B cell (primary cell): ENCODE measurements around the gene BRI3BP. TPM values are rescaled to one million over a fixed set of nuclear protein-coding genes. Genes with fewer than 3 reads are reported as not detected.

Experiments used
- ATAC-seq: fragments of 200-7000 bp; cut with Tn5 transposase; one replicate; pipeline ENCODE4 v1.10.0; 2021; ENCODE audit warnings: low read depth, mild to moderate bottlenecking, moderate number of reproducible peaks, moderate library complexity
- CTCF ChIA-PET: fragments of 350-600 bp; sonication (Branson Sonifier 250); formaldehyde crosslinking; loops from one replicate; lab custom pipeline; 2021; ENCODE audit warnings: antibody characterized with exemption, inconsistent platforms; lab: Charles Lee
- POLR2A ChIA-PET: fragments of 350-600 bp; sonication (Branson Sonifier 250); formaldehyde crosslinking; loops from one replicate; lab custom pipeline; 2021; ENCODE audit warnings: antibody characterized with exemption; lab: Charles Lee
- DNase-seq: peaks from one replicate; pipeline ENCODE4 v3.0.0; 2013
- H2AFZ ChIP-seq: 2 replicates; pipeline ENCODE4 v1.6.1; 2012; ENCODE audit warnings: mild to moderate bottlenecking, low read depth, low read length; ENCODE audit not compliant: insufficient read depth, poor library complexity, severe bottlenecking
- H3K27ac ChIP-seq, 2 donors: 1 replicate in 1 of 2; 2 replicates in 1 of 2; pipeline ENCODE4 v1.5.1; 2012 to 2013; ENCODE audit warnings: low read length in 2 of 2, mild to moderate bottlenecking in 2 of 2, moderate library complexity in 1 of 2
- H3K27me3 ChIP-seq, 4 experiments: fragments of 200-600 bp in 1 of 4; sonication (generic) in 1 of 4; replicated peaks in 1 of 4; 1 replicate in 2 of 4; 2 replicates in 2 of 4; pipeline versions ENCODE4 v1.6.1 to v1.7.0; 2013 to 2016; ENCODE audit warnings: low read length in 3 of 4, mild to moderate bottlenecking in 2 of 4, mixed read lengths in 1 of 4, moderate library complexity in 1 of 4; ENCODE audit not compliant: insufficient read depth in 4 of 4, control insufficient read depth in 3 of 4; ENCODE audit errors: control extremely low read depth in 1 of 4
- H3K36me3 ChIP-seq, 2 experiments: replicated peaks in 1 of 2; 1 replicate in 1 of 2; 2 replicates in 1 of 2; pipeline versions ENCODE4 v1.6.1 to v1.7.1; 2013; ENCODE audit warnings: low read length in 1 of 2; ENCODE audit not compliant: insufficient read depth in 2 of 2, control insufficient read depth in 1 of 2; ENCODE audit errors: control extremely low read depth in 1 of 2, extremely low read depth in 1 of 2
- H3K4me1 ChIP-seq, 2 donors: fragments of 200-600 bp in 1 of 2; sonication (generic) in 1 of 2; 1 replicate in 1 of 2; 2 replicates in 1 of 2; pipeline versions ENCODE4 v1.5.1 to v1.6.1; 2013 to 2017; ENCODE audit warnings: low read length in 2 of 2; ENCODE audit not compliant: control insufficient read depth in 2 of 2, insufficient read depth in 2 of 2
- H3K4me2 ChIP-seq: replicated peaks from 2 replicates; pipeline ENCODE3; 2012; ENCODE audit warnings: mild to moderate bottlenecking, low read depth, low read length; ENCODE audit not compliant: poor library complexity, severe bottlenecking
- H3K4me3 ChIP-seq, 5 experiments: fragments of 200-600 bp in 1 of 5; sonication (generic) in 1 of 5; 1 replicate in 3 of 5; 2 replicates in 2 of 5; pipeline versions ENCODE4 v1.5.1 to v1.7.0; 2011 to 2016; ENCODE audit warnings: low read length in 4 of 5, mild to moderate bottlenecking in 4 of 5, low read depth in 2 of 5, control low read depth in 1 of 5, moderate library complexity in 1 of 5; ENCODE audit not compliant: insufficient read depth in 1 of 5; ENCODE audit errors: control extremely low read depth in 1 of 5, extremely low read depth in 1 of 5
- H3K79me2 ChIP-seq: fragments of 200-600 bp; sonication (generic); one replicate; pipeline ENCODE4 v1.6.0; 2016; ENCODE audit warnings: low read length; ENCODE audit not compliant: control insufficient read depth, insufficient read depth
- H3K9ac ChIP-seq: fragments of 200-600 bp; sonication (generic); 2 replicates; pipeline ENCODE4 v1.6.1; 2017; ENCODE audit warnings: mild to moderate bottlenecking, low read length, moderate library complexity
- H3K9me3 ChIP-seq, 3 donors: one replicate each; pipeline versions ENCODE4 v1.6.1 to v1.7.1; 2013; ENCODE audit warnings: low read length in 2 of 3; ENCODE audit not compliant: control insufficient read depth in 2 of 3, insufficient read depth in 1 of 3; ENCODE audit errors: control extremely low read depth in 1 of 3
- H4K20me1 ChIP-seq: 2 replicates; pipeline ENCODE4 v1.6.0; 2012; ENCODE audit warnings: mild to moderate bottlenecking, low read length; ENCODE audit not compliant: insufficient read depth, control insufficient read depth, poor library complexity, severe bottlenecking
- H3K27ac Mint-ChIP-seq: one replicate; pipeline ENCODE4 v1.8.0; 2021; ENCODE audit warnings: mixed read lengths
- H3K27me3 Mint-ChIP-seq: one replicate; pipeline ENCODE4 v1.8.0; 2021; ENCODE audit warnings: mixed read lengths
- H3K4me1 Mint-ChIP-seq: one replicate; pipeline ENCODE4 v1.8.0; 2021; ENCODE audit warnings: mixed read lengths
- H3K4me3 Mint-ChIP-seq: one replicate; pipeline ENCODE4 v1.8.0; 2021; ENCODE audit warnings: mixed read lengths
- H3K9me3 Mint-ChIP-seq: one replicate; pipeline ENCODE4 v1.8.0; 2022; ENCODE audit warnings: mixed read lengths; ENCODE audit not compliant: insufficient read depth
- EZH2 ChIP-seq: IDR thresholded peaks from 2 replicates; pipeline ENCODE4 v1.6.1; 2012; ENCODE audit warnings: borderline replicate concordance, low read depth, mild to moderate bottlenecking, moderate library complexity, low read length; ENCODE audit not compliant: insufficient read depth, poor library complexity, severe bottlenecking
- whole genome bisulfite sequencing: methylation state at CpG from one replicate; pipeline ENCODE4 v1.1.5; 2013; ENCODE audit warnings: missing lambda C conversion rate; ENCODE audit not compliant: insufficient coverage; 5-methylcytosine and 5-hydroxymethylcytosine counted together
- intact Hi-C: fragments of 100-400 bp; cut with micrococcal nuclease; formaldehyde crosslinking; loops from one replicate; pipeline ENCODE4 v1.10.0; 2022
- polyA plus RNA-seq: library from polyadenylated mRNA; depleted of rRNA; stranded (reverse); fragments of >200 nt; gene quantifications from 2 replicates; pipeline ENCODE4 v1.2.3, GENCODE V29; 2012
- total RNA-seq, 2 donors: library from RNA; stranded (reverse); fragments of 120-200 nt in 1 of 2; gene quantifications; 1 replicate in 1 of 2; 2 replicates in 1 of 2; pipeline versions ENCODE4 v1.2.3 to v1.2.4, GENCODE V29; 2013 to 2022
- TF ChIP-seq, protein P1 (sequence below): fragments of 200-600 bp; IDR thresholded peaks from one replicate; pipeline ENCODE4 v1.8.0; 2022; ENCODE audit warnings: antibody characterized with exemption, mild to moderate bottlenecking

BRI3BP gene
- total and polyA plus RNA-seq, 2 donors (not counting 1 experiment from before 2014, with no cell fraction given): 5.2 to 14.3 TPM

DNA sequence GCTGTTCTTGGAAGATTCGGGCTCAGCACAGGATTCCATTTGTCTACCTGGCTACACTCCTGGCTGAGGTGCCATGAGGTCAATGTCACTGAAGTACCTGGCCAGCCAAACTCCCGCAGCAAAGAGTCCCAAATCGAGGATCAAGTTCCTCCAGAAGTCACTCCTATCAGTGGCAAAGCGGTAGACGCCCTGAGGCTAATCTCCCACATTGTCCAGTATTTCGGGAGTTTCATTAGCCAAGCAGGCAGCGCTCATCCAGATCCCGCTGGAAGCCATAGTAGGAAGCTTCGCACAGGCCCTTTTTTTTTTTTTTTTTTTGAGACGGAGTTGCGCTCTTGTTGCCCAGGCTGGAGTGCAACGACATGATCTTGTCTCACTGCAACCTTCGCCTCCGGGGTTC is 62.9 kb downstream of the BRI3BP start:
- WGBS: 93% methylated on average over 12 of the region's 14 CpGs
- H3K27ac ChIP-seq: no peak overlapping the region
- H3K27me3 Mint-ChIP-seq: peaks cover 22% of the 10 kb centered on the region
- intact Hi-C loops: no loop called here
- H3K9me3 Mint-ChIP-seq: no peaks in the 10 kb centered on the region
- ATAC-seq (no peak), DNase-seq (no peak)
- H3K27me3 ChIP-seq: peaks cover 0 to 6% (median 1%) of the 10 kb centered on the region in 4 experiments
- TF ChIP-seq EZH2: no peak
- TF ChIP-seq, protein P1, sequence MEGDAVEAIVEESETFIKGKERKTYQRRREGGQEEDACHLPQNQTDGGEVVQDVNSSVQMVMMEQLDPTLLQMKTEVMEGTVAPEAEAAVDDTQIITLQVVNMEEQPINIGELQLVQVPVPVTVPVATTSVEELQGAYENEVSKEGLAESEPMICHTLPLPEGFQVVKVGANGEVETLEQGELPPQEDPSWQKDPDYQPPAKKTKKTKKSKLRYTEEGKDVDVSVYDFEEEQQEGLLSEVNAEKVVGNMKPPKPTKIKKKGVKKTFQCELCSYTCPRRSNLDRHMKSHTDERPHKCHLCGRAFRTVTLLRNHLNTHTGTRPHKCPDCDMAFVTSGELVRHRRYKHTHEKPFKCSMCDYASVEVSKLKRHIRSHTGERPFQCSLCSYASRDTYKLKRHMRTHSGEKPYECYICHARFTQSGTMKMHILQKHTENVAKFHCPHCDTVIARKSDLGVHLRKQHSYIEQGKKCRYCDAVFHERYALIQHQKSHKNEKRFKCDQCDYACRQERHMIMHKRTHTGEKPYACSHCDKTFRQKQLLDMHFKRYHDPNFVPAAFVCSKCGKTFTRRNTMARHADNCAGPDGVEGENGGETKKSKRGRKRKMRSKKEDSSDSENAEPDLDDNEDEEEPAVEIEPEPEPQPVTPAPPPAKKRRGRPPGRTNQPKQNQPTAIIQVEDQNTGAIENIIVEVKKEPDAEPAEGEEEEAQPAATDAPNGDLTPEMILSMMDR: no peak
- no peak overlapping the region for H3K9ac ChIP-seq
- no peaks in the 10 kb centered on the region for H3K36me3 ChIP-seq
- H3K9me3 ChIP-seq: peaks cover 0 to 6% (median 0%) of the 10 kb centered on the region in 3 donors
- no peak overlapping the region for H3K4me3 ChIP-seq
- ChIA-PET POLR2A (no interaction called here), CTCF (no interaction called here)
- H3K4me2 ChIP-seq: no peak overlapping the region
- H3K4me3 Mint-ChIP-seq: no peak overlapping the region
- no peaks in the 10 kb centered on the region for H3K79me2 ChIP-seq
- H3K4me1 Mint-ChIP-seq: no peaks in the 10 kb centered on the region
- H3K4me1 ChIP-seq: no peaks in the 10 kb centered on the region
- H2AFZ ChIP-seq: no peak overlapping the region
- H4K20me1 ChIP-seq: no peaks in the 10 kb centered on the region
- no peak overlapping the region for H3K27ac Mint-ChIP-seq

DNA sequence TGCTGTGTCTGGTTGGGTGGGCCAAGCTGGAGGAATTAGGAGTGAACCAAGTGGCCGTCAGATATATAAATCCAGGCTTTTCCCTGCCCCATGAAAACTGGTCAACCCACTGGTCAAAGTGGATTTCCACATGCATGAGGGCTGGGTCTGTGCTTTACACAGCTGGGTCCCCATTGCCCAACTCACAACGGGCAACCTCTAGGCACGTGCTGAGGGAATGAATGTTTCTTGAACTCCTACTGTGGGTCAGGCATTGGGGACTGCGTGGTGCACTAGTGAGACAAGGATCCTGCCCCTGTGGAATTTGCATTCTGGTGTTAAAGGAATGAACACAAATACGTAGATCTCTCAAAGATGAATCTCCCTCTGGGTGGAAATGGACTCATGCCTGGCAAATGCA is 64.3 kb downstream of the BRI3BP start:
- Histone ChIP-seq H4K20me1 (no peaks in the 10 kb centered on the region), H3K9ac (no peak overlapping the region), H3K36me3 (no peaks in the 10 kb centered on the region), H3K4me3 (no peak overlapping the region), H3K79me2 (no peaks in the 10 kb centered on the region), H2AFZ (no peak overlapping the region), H3K27me3 (peaks cover 0 to 6% (median 1%) of the 10 kb centered on the region in 4 experiments), H3K4me1 (no peaks in the 10 kb centered on the region), H3K27ac (no peak overlapping the region), H3K4me2 (no peak overlapping the region), H3K9me3 (peaks cover 0 to 15% (median 0%) of the 10 kb centered on the region in 3 donors)
- POLR2A ChIA-PET: no interaction called here
- DNase-seq: no peak
- CTCF ChIA-PET: no interaction called here
- Mint-ChIP-seq H3K4me3 (no peak overlapping the region), H3K27ac (no peak overlapping the region), H3K27me3 (peaks cover 22% of the 10 kb centered on the region), H3K4me1 (no peaks in the 10 kb centered on the region), H3K9me3 (no peaks in the 10 kb centered on the region)
- no peak for TF ChIP-seq EZH2
- TF ChIP-seq, protein P1: no peak
- WGBS: 96% methylated on average over 5 of the region's 5 CpGs
- intact Hi-C loops: no loop called here
- no peak for ATAC-seq
